ENCODE results near the gene MYMX. TPM values are rescaled to one million over a fixed set of nuclear protein-coding genes. Genes with fewer than 3 reads are reported as not detected.

MYMX gene
- total and polyA plus RNA-seq, 7 experiments from 2014 or later, result not detected

DNA sequence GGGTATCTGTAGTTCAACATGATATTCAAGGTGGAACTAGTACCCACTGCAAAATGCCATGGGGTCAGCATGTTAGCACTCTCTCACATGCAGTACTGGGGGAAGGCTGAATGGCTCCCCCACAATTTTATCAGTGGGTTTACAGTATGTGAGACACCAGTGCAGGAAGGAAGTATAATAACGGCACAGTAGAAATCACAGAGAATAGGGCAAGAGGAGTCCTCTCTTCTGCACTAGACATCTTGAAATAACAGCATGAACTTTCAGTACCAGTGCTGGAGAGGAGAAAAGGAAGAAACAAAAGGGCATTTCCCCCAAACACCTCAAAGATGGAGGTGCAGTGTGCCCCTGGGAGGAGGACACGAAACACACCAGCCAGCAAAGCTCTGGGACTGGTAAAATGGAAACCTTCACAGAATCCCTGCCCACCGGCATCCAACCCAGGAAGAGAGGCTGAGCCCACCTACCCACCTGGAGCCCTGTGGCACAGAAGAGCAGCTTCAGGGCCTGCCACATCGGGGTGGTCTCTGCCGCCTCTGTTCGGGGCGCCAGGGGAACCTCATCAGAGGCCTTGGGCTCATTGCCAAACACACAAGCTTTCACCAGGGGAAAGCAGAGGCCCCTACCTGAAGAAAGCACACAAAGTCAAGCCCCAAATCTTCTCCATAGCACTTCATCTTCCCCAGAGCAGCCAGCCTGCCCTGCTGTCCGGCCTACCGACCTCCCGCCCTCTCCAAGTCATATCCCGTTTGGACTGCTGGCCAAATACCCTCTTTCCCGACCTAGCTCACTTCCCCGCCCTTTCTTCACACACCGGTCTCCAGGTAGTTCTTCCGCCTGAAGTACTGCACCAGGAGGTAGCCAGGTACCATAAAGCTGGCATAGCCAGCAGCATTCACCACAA is 39.4 kb downstream of the MYMX start:
- H3K27ac Mint-ChIP-seq, result peak overlapping the region; percentile 75 to 96 (median 88)
- Histone ChIP-seq H3K4me3 (ENCODE audit: low read length) (peak overlapping the region; percentile 74), H3K27me3 (ENCODE audit: control insufficient read depth in 2 of 2, insufficient read depth in 2 of 2, low read length in 2 of 2) (no peaks in the 10 kb centered on the region), H3K9me3 (ENCODE audit: control insufficient read depth in 2 of 3, low read length in 3 of 3) (no peaks in the 10 kb centered on the region), H3K4me1 (ENCODE audit: control insufficient read depth in 2 of 2, insufficient read depth in 2 of 2, low read length in 2 of 2) (peaks cover 13 to 16% of the 10 kb centered on the region in 2 donors), H3K36me3 (ENCODE audit: control insufficient read depth in 2 of 3, insufficient read depth in 3 of 3, low read length in 3 of 3) (peaks cover 14 to 68% (median 17%) of the 10 kb centered on the region in 3 experiments), H3K27ac (ENCODE audit: low read depth, low read length) (peak overlapping the region; percentile 87)
- H3K27me3 Mint-ChIP-seq, result no peaks in the 10 kb centered on the region
- ChIA-PET CTCF (interaction anchor here (0.7 to 2.7 kb wide), 10 partner anchors 9 to 124 kb away, joined by 3 to 22 read pairs (median 5); partner anchors contain the start of gene HSP90AB1), POLR2A (interaction anchor here (0.8 to 4.7 kb wide), 10 partner anchors 9 to 124 kb away, joined by 3 to 142 read pairs (median 5); partner anchors contain the start of genes AARS2, HSP90AB1 and NFKBIE)
- intact Hi-C loops (cut with micrococcal nuclease), result loop anchor here in 1 of 2 donors (2.0 to 5.0 kb wide), 2 partner anchors 17 to 1804 kb away; partner anchors contain the start of gene TRERF1
- DNase-seq (peak in 1 of 9 donors; percentile 28), ATAC-seq (no peak)
- H3K4me3 Mint-ChIP-seq, result peak overlapping the region; percentile 78 to 93 (median 86)
- H3K36me3 Mint-ChIP-seq, result peaks cover 6 to 49% (median 26%) of the 10 kb centered on the region in 5 donors
- peaks cover 25 to 72% (median 64%) of the 10 kb centered on the region in 7 donors for H3K4me1 Mint-ChIP-seq
- peaks cover 0 to 9% (median 0%) of the 10 kb centered on the region in 11 donors for H3K9me3 Mint-ChIP-seq

DNA sequence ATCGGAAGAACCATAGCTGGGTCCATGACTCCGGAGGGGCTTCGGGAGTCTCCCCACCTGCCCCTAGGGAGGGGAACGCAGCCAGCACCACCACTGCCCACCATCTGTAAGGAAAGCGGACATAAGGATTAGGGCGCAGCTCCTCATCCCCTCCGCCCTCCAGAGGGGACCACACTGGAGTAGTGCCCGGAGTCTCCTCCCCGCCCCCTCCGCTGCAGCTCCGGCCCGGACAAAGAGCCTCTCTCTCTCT is 40.0 kb downstream of the MYMX start:
- ChIA-PET POLR2A (interaction anchor here (0.6 to 4.7 kb wide), 11 partner anchors 8 to 125 kb away, joined by 3 to 142 read pairs (median 4); partner anchors contain the start of genes AARS2, HSP90AB1 and NFKBIE), CTCF (interaction anchor here (0.7 to 2.7 kb wide), 11 partner anchors 8 to 124 kb away, joined by 3 to 22 read pairs (median 5); partner anchors contain the start of genes AARS2 and HSP90AB1)
- H3K36me3 Mint-ChIP-seq, result peaks cover 4 to 45% (median 23%) of the 10 kb centered on the region in 5 donors
- Histone ChIP-seq H3K27me3 (ENCODE audit: control insufficient read depth in 2 of 2, insufficient read depth in 2 of 2, low read length in 2 of 2) (no peaks in the 10 kb centered on the region), H3K36me3 (ENCODE audit: control insufficient read depth in 2 of 3, insufficient read depth in 3 of 3, low read length in 3 of 3) (peaks cover 12 to 62% (median 12%) of the 10 kb centered on the region in 3 experiments), H3K4me3 (ENCODE audit: low read length) (peak overlapping the region; percentile 74), H3K9me3 (ENCODE audit: control insufficient read depth in 2 of 3, low read length in 3 of 3) (no peaks in the 10 kb centered on the region), H3K4me1 (ENCODE audit: control insufficient read depth in 2 of 2, insufficient read depth in 2 of 2, low read length in 2 of 2) (peaks cover 13 to 16% of the 10 kb centered on the region in 2 donors), H3K27ac (ENCODE audit: low read depth, low read length) (peak overlapping the region; percentile 87)
- intact Hi-C loops (cut with micrococcal nuclease), result loop anchor here (1.0 to 5.0 kb wide), 6 partner anchors 9 to 1804 kb away; partner anchors contain the start of genes HSP90AB1 (in 2 of the 2), NFKBIE (in 2 of the 2) and TRERF1 (in 1 of the 2)
- H3K27me3 Mint-ChIP-seq, result no peaks in the 10 kb centered on the region
- H3K4me3 Mint-ChIP-seq, result peak overlapping the region; percentile 78 to 93 (median 86)
- peaks cover 25 to 68% (median 62%) of the 10 kb centered on the region in 7 donors for H3K4me1 Mint-ChIP-seq
- peak overlapping the region; percentile 75 to 96 (median 88) for H3K27ac Mint-ChIP-seq
- ATAC-seq (no peak), DNase-seq (no peak)
- H3K9me3 Mint-ChIP-seq, result peaks cover 0 to 9% (median 0%) of the 10 kb centered on the region in 11 donors

DNA sequence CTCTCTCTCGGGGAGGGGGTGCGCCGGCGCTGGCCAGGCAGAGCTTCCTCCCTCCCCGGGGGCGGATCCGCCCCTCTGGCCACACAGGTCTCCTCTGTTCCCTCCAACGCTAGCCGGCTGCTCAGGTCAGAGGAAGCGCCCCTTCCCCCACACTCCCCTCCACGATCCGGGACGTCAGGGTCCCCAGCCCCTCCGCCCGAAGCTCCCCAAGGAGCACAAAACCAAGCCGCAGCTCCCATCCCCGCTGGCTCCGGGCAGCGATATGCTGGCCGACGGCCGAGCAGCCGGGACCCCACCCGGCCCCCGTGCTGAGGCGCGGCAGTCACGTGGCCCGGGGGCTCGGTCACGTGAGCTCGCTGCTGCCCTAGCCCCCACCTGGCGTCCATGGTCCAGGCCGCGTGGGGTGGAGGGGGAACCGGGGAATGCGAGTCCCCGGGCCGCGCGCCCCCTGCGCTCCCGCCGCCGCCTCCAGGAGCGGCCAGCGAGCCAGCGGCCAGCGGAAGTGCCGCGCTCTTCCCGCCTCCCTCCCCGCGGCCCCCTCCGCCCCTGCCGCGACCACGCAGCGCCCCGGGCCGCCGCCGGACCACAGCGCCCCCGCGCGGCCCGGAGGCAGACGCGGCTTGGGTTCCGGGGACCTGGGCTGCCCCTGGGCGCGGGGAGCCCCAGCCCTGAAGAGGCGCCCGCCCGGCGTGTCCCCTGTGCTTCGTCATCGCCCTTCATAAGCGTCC is 40.5 kb downstream of the MYMX start, which contains the start of gene SLC35B2:
Gene SLC35B2, minus strand, starts transcription at position 504 of the 728 bp plus-strand sequence. Its CDS starts 118 bp downstream, at position 386.
- Mint-ChIP-seq H3K27me3 (no peaks in the 10 kb centered on the region), H3K4me3 (peak within 1 kb of the TSS; percentile 80 to 94 (median 92)), H3K27ac (peak within 1 kb of the TSS; percentile 75 to 97 (median 89)), H3K4me1 (peaks cover 21 to 64% (median 60%) of the 10 kb centered on the region in 7 donors), H3K9me3 (peaks cover 0 to 6% (median 0%) of the 10 kb centered on the region in 11 donors), H3K36me3 (peaks cover 0 to 40% (median 18%) of the 10 kb centered on the region in 5 donors)
- intact Hi-C loops (cut with micrococcal nuclease), result loop anchor here (1.0 to 5.0 kb wide), 6 partner anchors 8 to 1805 kb away; partner anchors contain the start of genes HSP90AB1 (in 2 of the 2), NFKBIE (in 2 of the 2) and TRERF1 (in 1 of the 2)
- ATAC-seq, result peak; percentile 87
- Histone ChIP-seq H3K36me3 (ENCODE audit: control insufficient read depth in 2 of 3, insufficient read depth in 3 of 3, low read length in 3 of 3) (peaks cover 7 to 57% (median 9%) of the 10 kb centered on the region in 3 experiments), H3K9me3 (ENCODE audit: control insufficient read depth in 2 of 3, low read length in 3 of 3) (no peaks in the 10 kb centered on the region), H3K27ac (ENCODE audit: low read depth, low read length) (peak within 1 kb of the TSS; percentile 87), H3K4me3 (ENCODE audit: low read length) (peak within 1 kb of the TSS; percentile 74), H3K4me1 (ENCODE audit: control insufficient read depth in 2 of 2, insufficient read depth in 2 of 2, low read length in 2 of 2) (peaks cover 14 to 18% of the 10 kb centered on the region in 2 donors), H3K27me3 (ENCODE audit: control insufficient read depth in 2 of 2, insufficient read depth in 2 of 2, low read length in 2 of 2) (no peaks in the 10 kb centered on the region)
- ChIA-PET CTCF (interaction anchor here (0.7 to 2.7 kb wide), 11 partner anchors 8 to 125 kb away, joined by 3 to 22 read pairs (median 5); partner anchors contain the start of genes AARS2 and HSP90AB1), POLR2A (interaction anchor here (0.6 to 4.7 kb wide), 9 partner anchors 10 to 125 kb away, joined by 3 to 142 read pairs (median 3); partner anchors contain the start of genes AARS2 and HSP90AB1)
- DNase-seq, result peak; percentile 53 to 83 (median 69)

DNA sequence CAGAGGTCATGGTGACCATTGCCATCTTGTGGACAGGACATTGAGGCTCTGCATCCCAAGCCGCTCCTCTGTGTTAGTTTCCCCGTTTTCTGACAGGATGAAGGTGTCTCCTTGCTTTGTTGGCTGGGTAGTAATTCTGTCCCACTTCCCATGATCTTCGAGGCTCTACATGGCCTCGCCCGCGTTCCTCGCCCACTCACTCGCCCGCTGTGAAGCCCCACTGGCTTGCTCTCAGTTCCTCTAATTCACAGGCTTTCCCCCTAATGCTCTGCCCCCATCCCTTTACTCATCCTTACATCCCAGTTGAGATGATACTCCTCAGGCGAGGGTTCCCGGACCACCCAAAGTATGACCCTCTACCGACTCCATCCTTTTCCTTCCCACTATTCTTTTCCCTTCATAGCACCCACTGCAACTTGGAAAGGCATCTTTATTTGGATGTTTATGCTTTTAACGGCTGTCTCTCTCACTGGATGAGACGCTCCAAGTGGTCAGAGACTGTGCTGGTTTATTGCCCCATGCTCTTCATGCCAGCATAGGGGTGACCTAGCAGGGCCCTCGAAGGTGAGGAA is 41.1 kb downstream of the MYMX start:
- ChIA-PET POLR2A (interaction anchor here (1.1 to 4.7 kb wide), 2 partner anchors 10 to 11 kb away, joined by 8 to 142 read pairs; partner anchors contain the start of gene HSP90AB1), CTCF (interaction anchor here (1.0 to 2.1 kb wide), 2 partner anchors 11 to 55 kb away, joined by 4 to 9 read pairs; partner anchors contain the start of gene AARS2)
- Histone ChIP-seq H3K4me3 (ENCODE audit: low read length) (no peak overlapping the region), H3K27me3 (ENCODE audit: control insufficient read depth in 2 of 2, insufficient read depth in 2 of 2, low read length in 2 of 2) (no peaks in the 10 kb centered on the region), H3K27ac (ENCODE audit: low read depth, low read length) (peak overlapping the region; percentile 58), H3K9me3 (ENCODE audit: control insufficient read depth in 2 of 3, low read length in 3 of 3) (no peaks in the 10 kb centered on the region), H3K4me1 (ENCODE audit: control insufficient read depth in 2 of 2, insufficient read depth in 2 of 2, low read length in 2 of 2) (peaks cover 21 to 24% of the 10 kb centered on the region in 2 donors), H3K36me3 (ENCODE audit: control insufficient read depth in 2 of 3, insufficient read depth in 3 of 3, low read length in 3 of 3) (peaks cover 7 to 51% (median 9%) of the 10 kb centered on the region in 3 experiments)
- no peak for DNase-seq
- peaks cover 0 to 38% (median 16%) of the 10 kb centered on the region in 5 donors for H3K36me3 Mint-ChIP-seq
- peak overlapping the region; percentile 80 to 94 (median 91) for H3K4me3 Mint-ChIP-seq
- ATAC-seq, result no peak
- H3K27ac Mint-ChIP-seq, result peak overlapping the region; percentile 75 to 97 (median 89)
- H3K9me3 Mint-ChIP-seq, result peaks cover 0 to 6% (median 0%) of the 10 kb centered on the region in 11 donors
- H3K27me3 Mint-ChIP-seq, result no peaks in the 10 kb centered on the region
- H3K4me1 Mint-ChIP-seq, result peaks cover 27 to 67% (median 62%) of the 10 kb centered on the region in 7 donors
- intact Hi-C loops (cut with micrococcal nuclease), result loop anchor here (1.0 to 5.0 kb wide), 6 partner anchors 7 to 1806 kb away; partner anchors contain the start of genes HSP90AB1 (in 2 of the 2), NFKBIE (in 2 of the 2) and TRERF1 (in 1 of the 2)

DNA sequence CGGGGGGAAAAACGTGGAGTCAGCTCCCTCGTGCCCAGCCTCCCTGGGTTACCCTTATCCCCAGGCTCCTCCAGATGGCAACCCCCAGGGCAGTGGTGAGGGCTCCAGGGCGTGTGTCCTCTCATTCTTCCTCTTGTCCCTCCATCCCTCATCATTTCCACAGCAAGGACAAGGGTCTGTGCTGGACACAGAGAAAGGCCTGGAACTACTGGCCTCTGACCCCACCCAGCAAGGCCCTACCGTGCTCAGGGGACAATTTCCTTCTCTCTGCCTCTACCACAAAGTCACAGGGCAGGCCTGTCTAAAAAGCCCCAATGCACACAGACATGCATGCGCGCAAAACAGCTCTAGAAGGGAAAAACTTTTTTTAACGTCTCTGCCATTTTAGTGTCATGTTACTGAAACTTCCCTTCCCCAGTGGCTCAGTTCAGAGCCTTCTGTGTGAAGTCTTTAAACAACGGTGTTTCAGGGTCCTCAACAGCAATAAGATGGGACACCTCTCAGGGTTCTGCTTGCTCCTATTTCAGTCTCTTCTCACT is 41.7 kb downstream of the MYMX start:
- H3K4me3 Mint-ChIP-seq, result peak overlapping the region; percentile 38 to 94 (median 89)
- Histone ChIP-seq H3K27ac (ENCODE audit: low read depth, low read length) (peak overlapping the region; percentile 58), H3K27me3 (ENCODE audit: control insufficient read depth in 2 of 2, insufficient read depth in 2 of 2, low read length in 2 of 2) (no peaks in the 10 kb centered on the region), H3K9me3 (ENCODE audit: control insufficient read depth in 2 of 3, low read length in 3 of 3) (no peaks in the 10 kb centered on the region), H3K4me3 (ENCODE audit: low read length) (no peak overlapping the region), H3K36me3 (ENCODE audit: control insufficient read depth in 2 of 3, insufficient read depth in 3 of 3, low read length in 3 of 3) (peaks cover 5 to 46% (median 7%) of the 10 kb centered on the region in 3 experiments), H3K4me1 (ENCODE audit: control insufficient read depth in 2 of 2, insufficient read depth in 2 of 2, low read length in 2 of 2) (peaks cover 26 to 29% of the 10 kb centered on the region in 2 donors)
- intact Hi-C loops (cut with micrococcal nuclease), result loop anchor here in 1 of 2 donors (5.0 kb wide), 1 partner anchor 1806 kb away; the partner anchor contains the start of gene TRERF1
- DNase-seq, result peak in 1 of 9 donors; percentile 22
- H3K9me3 Mint-ChIP-seq, result peaks cover 0 to 6% (median 0%) of the 10 kb centered on the region in 11 donors
- H3K36me3 Mint-ChIP-seq, result peaks cover 0 to 39% (median 10%) of the 10 kb centered on the region in 5 donors
- H3K27me3 Mint-ChIP-seq, result no peaks in the 10 kb centered on the region
- no peak for ATAC-seq
- H3K4me1 Mint-ChIP-seq, result peaks cover 32 to 67% (median 62%) of the 10 kb centered on the region in 7 donors
- H3K27ac Mint-ChIP-seq, result peak overlapping the region in 8 of 9 donors; percentile 75 to 96 (median 89)
- ChIA-PET CTCF (no interaction called here), POLR2A (interaction anchor here (4.7 kb wide), 1 partner anchor 12 kb away, joined by 142 read pairs; the partner anchor contains the start of gene HSP90AB1)

All from naive thymus-derived CD4-positive, alpha-beta T cell (primary cell).